Endothelial cell of umbilical vein (primary cell): Measurements from ENCODE around the gene NCL.

Experiments used
- EZH2 ChIP-seq: IDR thresholded peaks from 2 replicates; pipeline ENCODE4 v1.6.1; 2012; ENCODE audit warnings: borderline replicate concordance, low read depth, mild to moderate bottlenecking, moderate library complexity, low read length, inconsistent platforms; ENCODE audit not compliant: severe bottlenecking
- FOS ChIP-seq: IDR thresholded peaks from 2 replicates; pipeline ENCODE4 v1.6.1; 2011; ENCODE audit warnings: mild to moderate bottlenecking, low read length, moderate library complexity, borderline replicate concordance; ENCODE audit not compliant: insufficient read depth
- GATA2 ChIP-seq: IDR thresholded peaks from 2 replicates; pipeline ENCODE4 v1.7.0; 2011; ENCODE audit warnings: low read depth, mild to moderate bottlenecking, moderate library complexity, mixed read lengths, low read length; ENCODE audit not compliant: insufficient read length, insufficient read depth
- JUN ChIP-seq: IDR thresholded peaks from 2 replicates; pipeline ENCODE4 v1.6.1; 2011; ENCODE audit warnings: borderline replicate concordance, low read depth; ENCODE audit not compliant: insufficient read length, insufficient read depth
- MAX ChIP-seq: IDR thresholded peaks from 2 replicates; pipeline ENCODE4 v1.6.1; 2011; ENCODE audit not compliant: insufficient read depth, insufficient read length
- MYC ChIP-seq: IDR thresholded peaks from one replicate; pipeline ENCODE4 v1.6.1; 2011; ENCODE audit warnings: mild to moderate bottlenecking, low read depth, low read length
- POLR2A ChIP-seq: IDR thresholded peaks from 2 replicates; pipeline ENCODE4 v1.6.1; 2012; ENCODE audit warnings: low read depth, mild to moderate bottlenecking, control low read depth, low read length
- POLR2AphosphoS5 ChIP-seq: IDR thresholded peaks from 2 replicates; pipeline ENCODE4 v1.6.1; 2012; ENCODE audit warnings: low read depth, mild to moderate bottlenecking, control low read depth, low read length, moderate library complexity; ENCODE audit not compliant: insufficient read depth
- TF ChIP-seq, protein P1 (sequence below), 2 donors: IDR thresholded peaks; 1 replicate in 1 of 2; 2 replicates in 1 of 2; pipeline ENCODE4 v1.5.1; 2011; ENCODE audit warnings: low read length in 2 of 2, mild to moderate bottlenecking in 2 of 2, moderate library complexity in 2 of 2, control low read depth in 1 of 2, inconsistent platforms in 1 of 2, low read depth in 1 of 2; ENCODE audit not compliant: insufficient read depth in 1 of 2; ENCODE audit errors: extremely low read depth in 1 of 2

- TF ChIP-seq, protein P1, sequence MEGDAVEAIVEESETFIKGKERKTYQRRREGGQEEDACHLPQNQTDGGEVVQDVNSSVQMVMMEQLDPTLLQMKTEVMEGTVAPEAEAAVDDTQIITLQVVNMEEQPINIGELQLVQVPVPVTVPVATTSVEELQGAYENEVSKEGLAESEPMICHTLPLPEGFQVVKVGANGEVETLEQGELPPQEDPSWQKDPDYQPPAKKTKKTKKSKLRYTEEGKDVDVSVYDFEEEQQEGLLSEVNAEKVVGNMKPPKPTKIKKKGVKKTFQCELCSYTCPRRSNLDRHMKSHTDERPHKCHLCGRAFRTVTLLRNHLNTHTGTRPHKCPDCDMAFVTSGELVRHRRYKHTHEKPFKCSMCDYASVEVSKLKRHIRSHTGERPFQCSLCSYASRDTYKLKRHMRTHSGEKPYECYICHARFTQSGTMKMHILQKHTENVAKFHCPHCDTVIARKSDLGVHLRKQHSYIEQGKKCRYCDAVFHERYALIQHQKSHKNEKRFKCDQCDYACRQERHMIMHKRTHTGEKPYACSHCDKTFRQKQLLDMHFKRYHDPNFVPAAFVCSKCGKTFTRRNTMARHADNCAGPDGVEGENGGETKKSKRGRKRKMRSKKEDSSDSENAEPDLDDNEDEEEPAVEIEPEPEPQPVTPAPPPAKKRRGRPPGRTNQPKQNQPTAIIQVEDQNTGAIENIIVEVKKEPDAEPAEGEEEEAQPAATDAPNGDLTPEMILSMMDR (IDR thresholded peaks at IDR 0.05; ENCODE audit: extremely low read depth in 1 of 2, insufficient read depth in 1 of 2, low read depth in 1 of 2, low read length in 2 of 2), result no peak
- TF ChIP-seq MAX (no peak), EZH2 (no peak), MYC (no peak), POLR2A (no peak), POLR2AphosphoS5 (no peak), GATA2 (no peak), JUN (no peak), FOS (no peak)
These were observed 16.5 kb upstream of the NCL start for GRCh38 chr2:231480781-231481180.
